H1 (cell line): Measurements from ENCODE around the gene CIAO3. TPM values are rescaled to one million over a fixed set of nuclear protein-coding genes. Genes with fewer than 3 reads are reported as not detected.

Experiments used
- polyA plus RNA-seq, 7 experiments: library from polyadenylated mRNA; depleted of rRNA in 3 of 7; stranded (reverse) in 5 of 7; unstranded in 2 of 7; fragments of >200 nt in 5 of 7; fragments of 200-250 nt in 2 of 7; gene quantifications; 1 replicate in 5 of 7; 2 replicates in 1 of 7; 4 replicates in 1 of 7; pipeline versions ENCODE4 v1.2.1 to v1.2.3, GENCODE V29; 2011 to 2013; ENCODE audit warnings: missing spikeins in 2 of 7, mixed read lengths in 2 of 7
- total RNA-seq: library from RNA; stranded (reverse); fragmentation: NEBNext Ultra II Directional; extraction: Animal tissue kit (Norgen Biotek cat#: 25700); gene quantifications from 2 replicates; pipeline ENCODE4 v1.2.1, GENCODE V29; 2021
- TF ChIP-seq, protein P1 (sequence below): fragments of 300-600 bp; sonication (generic); IDR thresholded peaks from 2 replicates; pipeline ENCODE4 v1.7.1; 2012; ENCODE audit warnings: low read length, moderate library complexity, mild to moderate bottlenecking, inconsistent platforms; ENCODE audit not compliant: insufficient replicate concordance

Gene CIAO3
- total and polyA plus RNA-seq, 2 of the 8 experiments (the other 6 are each of a cell fraction or from before 2014, with no cell fraction given), result 20.0 to 20.4 TPM

DNA sequence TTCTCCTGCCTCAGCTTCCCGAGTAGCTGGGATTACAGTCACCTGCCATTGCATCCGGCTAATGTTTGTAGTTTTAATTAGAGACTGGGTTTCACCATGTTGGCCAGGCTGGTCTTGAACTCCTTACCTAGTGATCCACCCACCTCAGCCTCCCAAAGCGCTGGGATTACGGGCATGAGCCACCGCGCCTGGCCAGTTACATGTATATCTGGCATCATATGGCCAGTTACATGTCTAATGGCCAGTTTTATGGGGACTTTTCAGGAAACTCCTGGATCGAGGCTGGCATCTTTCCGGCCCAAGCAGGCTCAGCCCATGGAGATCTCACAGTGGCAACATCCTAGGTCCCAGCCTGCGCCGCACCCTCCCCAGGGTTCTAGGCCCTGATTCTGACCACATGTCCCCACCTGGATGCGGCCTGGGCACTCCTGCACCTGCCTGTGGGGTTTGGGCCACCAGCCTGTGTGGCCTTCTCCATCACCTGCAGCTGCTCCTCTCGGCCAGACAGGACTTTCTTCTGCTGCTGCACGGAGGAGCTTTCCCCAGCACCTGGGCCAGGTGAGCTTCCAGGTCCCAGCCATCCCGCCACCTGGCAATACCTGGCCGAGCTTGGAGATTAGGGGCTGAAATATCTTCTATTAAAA is 1.3 kb upstream of the CIAO3 start (continued):
- TF ChIP-seq, protein P1, sequence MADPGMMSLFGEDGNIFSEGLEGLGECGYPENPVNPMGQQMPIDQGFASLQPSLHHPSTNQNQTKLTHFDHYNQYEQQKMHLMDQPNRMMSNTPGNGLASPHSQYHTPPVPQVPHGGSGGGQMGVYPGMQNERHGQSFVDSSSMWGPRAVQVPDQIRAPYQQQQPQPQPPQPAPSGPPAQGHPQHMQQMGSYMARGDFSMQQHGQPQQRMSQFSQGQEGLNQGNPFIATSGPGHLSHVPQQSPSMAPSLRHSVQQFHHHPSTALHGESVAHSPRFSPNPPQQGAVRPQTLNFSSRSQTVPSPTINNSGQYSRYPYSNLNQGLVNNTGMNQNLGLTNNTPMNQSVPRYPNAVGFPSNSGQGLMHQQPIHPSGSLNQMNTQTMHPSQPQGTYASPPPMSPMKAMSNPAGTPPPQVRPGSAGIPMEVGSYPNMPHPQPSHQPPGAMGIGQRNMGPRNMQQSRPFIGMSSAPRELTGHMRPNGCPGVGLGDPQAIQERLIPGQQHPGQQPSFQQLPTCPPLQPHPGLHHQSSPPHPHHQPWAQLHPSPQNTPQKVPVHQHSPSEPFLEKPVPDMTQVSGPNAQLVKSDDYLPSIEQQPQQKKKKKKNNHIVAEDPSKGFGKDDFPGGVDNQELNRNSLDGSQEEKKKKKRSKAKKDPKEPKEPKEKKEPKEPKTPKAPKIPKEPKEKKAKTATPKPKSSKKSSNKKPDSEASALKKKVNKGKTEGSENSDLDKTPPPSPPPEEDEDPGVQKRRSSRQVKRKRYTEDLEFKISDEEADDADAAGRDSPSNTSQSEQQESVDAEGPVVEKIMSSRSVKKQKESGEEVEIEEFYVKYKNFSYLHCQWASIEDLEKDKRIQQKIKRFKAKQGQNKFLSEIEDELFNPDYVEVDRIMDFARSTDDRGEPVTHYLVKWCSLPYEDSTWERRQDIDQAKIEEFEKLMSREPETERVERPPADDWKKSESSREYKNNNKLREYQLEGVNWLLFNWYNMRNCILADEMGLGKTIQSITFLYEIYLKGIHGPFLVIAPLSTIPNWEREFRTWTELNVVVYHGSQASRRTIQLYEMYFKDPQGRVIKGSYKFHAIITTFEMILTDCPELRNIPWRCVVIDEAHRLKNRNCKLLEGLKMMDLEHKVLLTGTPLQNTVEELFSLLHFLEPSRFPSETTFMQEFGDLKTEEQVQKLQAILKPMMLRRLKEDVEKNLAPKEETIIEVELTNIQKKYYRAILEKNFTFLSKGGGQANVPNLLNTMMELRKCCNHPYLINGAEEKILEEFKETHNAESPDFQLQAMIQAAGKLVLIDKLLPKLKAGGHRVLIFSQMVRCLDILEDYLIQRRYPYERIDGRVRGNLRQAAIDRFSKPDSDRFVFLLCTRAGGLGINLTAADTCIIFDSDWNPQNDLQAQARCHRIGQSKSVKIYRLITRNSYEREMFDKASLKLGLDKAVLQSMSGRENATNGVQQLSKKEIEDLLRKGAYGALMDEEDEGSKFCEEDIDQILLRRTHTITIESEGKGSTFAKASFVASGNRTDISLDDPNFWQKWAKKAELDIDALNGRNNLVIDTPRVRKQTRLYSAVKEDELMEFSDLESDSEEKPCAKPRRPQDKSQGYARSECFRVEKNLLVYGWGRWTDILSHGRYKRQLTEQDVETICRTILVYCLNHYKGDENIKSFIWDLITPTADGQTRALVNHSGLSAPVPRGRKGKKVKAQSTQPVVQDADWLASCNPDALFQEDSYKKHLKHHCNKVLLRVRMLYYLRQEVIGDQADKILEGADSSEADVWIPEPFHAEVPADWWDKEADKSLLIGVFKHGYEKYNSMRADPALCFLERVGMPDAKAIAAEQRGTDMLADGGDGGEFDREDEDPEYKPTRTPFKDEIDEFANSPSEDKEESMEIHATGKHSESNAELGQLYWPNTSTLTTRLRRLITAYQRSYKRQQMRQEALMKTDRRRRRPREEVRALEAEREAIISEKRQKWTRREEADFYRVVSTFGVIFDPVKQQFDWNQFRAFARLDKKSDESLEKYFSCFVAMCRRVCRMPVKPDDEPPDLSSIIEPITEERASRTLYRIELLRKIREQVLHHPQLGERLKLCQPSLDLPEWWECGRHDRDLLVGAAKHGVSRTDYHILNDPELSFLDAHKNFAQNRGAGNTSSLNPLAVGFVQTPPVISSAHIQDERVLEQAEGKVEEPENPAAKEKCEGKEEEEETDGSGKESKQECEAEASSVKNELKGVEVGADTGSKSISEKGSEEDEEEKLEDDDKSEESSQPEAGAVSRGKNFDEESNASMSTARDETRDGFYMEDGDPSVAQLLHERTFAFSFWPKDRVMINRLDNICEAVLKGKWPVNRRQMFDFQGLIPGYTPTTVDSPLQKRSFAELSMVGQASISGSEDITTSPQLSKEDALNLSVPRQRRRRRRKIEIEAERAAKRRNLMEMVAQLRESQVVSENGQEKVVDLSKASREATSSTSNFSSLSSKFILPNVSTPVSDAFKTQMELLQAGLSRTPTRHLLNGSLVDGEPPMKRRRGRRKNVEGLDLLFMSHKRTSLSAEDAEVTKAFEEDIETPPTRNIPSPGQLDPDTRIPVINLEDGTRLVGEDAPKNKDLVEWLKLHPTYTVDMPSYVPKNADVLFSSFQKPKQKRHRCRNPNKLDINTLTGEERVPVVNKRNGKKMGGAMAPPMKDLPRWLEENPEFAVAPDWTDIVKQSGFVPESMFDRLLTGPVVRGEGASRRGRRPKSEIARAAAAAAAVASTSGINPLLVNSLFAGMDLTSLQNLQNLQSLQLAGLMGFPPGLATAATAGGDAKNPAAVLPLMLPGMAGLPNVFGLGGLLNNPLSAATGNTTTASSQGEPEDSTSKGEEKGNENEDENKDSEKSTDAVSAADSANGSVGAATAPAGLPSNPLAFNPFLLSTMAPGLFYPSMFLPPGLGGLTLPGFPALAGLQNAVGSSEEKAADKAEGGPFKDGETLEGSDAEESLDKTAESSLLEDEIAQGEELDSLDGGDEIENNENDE, result no peak
- TF ChIP-seq, all 59 proteins: peak for 0
